OCI-LY7 (cell line): ENCODE measurements around the gene DRG1. TPM values are rescaled to one million over a fixed set of nuclear protein-coding genes. Genes with fewer than 3 reads are reported as not detected.

Experiments used
- BruUV-seq: library from RNA; stranded (reverse); fragments of 400-500 nt; replicated peaks from 2 replicates; lab custom pipeline; 2021; lab: Mats Ljungman, UMichigan
- CTCF ChIA-PET: fragments of 300-600 bp; sonication (Branson Sonifier 250); formaldehyde crosslinking; loops from one replicate; lab custom pipeline; 2022; ENCODE audit warnings: antibody characterized with exemption; ENCODE audit not compliant: unreplicated experiment; lab: Charles Lee
- POLR2A ChIA-PET: fragments of 300-600 bp; sonication (Branson Sonifier 250); formaldehyde crosslinking; loops from one replicate; lab custom pipeline; 2022; ENCODE audit warnings: antibody characterized with exemption; lab: Charles Lee
- DNase-seq: peaks from one replicate; pipeline ENCODE4 v3.0.0-alpha.2; 2015; ENCODE audit warnings: low spot score
- H2AFZ ChIP-seq: fragments of 200-600 bp; sonication (generic), shearing (Covaris generic); 2 replicates; pipeline ENCODE4 v1.6.1; 2014; ENCODE audit warnings: mild to moderate bottlenecking, antibody characterized with exemption, low read length, moderate library complexity
- H3K27ac ChIP-seq: fragments of 200-600 bp; sonication (generic); 2 replicates; pipeline ENCODE4 v1.5.1; 2014; ENCODE audit warnings: mixed run types, low read depth, mild to moderate bottlenecking, moderate library complexity, low read length, inconsistent platforms; ENCODE audit not compliant: poor library complexity, severe bottlenecking
- H3K36me3 ChIP-seq: fragments of 200-600 bp; sonication (generic); 2 replicates; pipeline ENCODE4 v1.6.1; 2014; ENCODE audit warnings: mild to moderate bottlenecking, antibody characterized with exemption, low read length, moderate library complexity, mixed read lengths; ENCODE audit not compliant: insufficient read depth
- H3K4me1 ChIP-seq: fragments of 200-600 bp; sonication (generic); 2 replicates; pipeline ENCODE4 v1.5.1; 2014; ENCODE audit warnings: mild to moderate bottlenecking, low read length; ENCODE audit not compliant: insufficient read depth, poor library complexity, severe bottlenecking
- H3K4me2 ChIP-seq: fragments of 200-600 bp; sonication (generic); 2 replicates; pipeline ENCODE4 v1.6.1; 2014; ENCODE audit warnings: mild to moderate bottlenecking, low read length
- H3K4me3 ChIP-seq: fragments of 200-600 bp; sonication (generic); 2 replicates; pipeline ENCODE4 v1.5.1; 2014; ENCODE audit warnings: mild to moderate bottlenecking, low read depth, low read length; ENCODE audit not compliant: poor library complexity, severe bottlenecking
- H3K79me2 ChIP-seq: fragments of 200-600 bp; sonication (generic); 2 replicates; pipeline ENCODE4 v1.6.1; 2016; ENCODE audit warnings: low read depth, mild to moderate bottlenecking, low read length, moderate library complexity, mixed read lengths; ENCODE audit not compliant: insufficient read depth
- H3K9me2 ChIP-seq: fragments of 200-600 bp; sonication (generic); 2 replicates; pipeline ENCODE4 v1.6.1; 2016; ENCODE audit warnings: mild to moderate bottlenecking, low read length, mixed read lengths; ENCODE audit not compliant: insufficient read depth
- H3K9me3 ChIP-seq: fragments of 200-600 bp; sonication (generic); 2 replicates; pipeline ENCODE4 v1.6.1; 2014; ENCODE audit warnings: mild to moderate bottlenecking, mixed run types, low read length, mixed read lengths
- H4K20me1 ChIP-seq: fragments of 200-600 bp; sonication (generic); 2 replicates; pipeline ENCODE4 v1.6.1; 2014; ENCODE audit warnings: mild to moderate bottlenecking, antibody characterized with exemption, low read length, moderate library complexity, mixed read lengths; ENCODE audit not compliant: insufficient read depth
- EZH2phosphoT487 ChIP-seq: fragments of 200-600 bp; sonication (generic); IDR thresholded peaks from 2 replicates; pipeline ENCODE4 v1.6.1; 2018; ENCODE audit warnings: low read depth, borderline replicate concordance, mild to moderate bottlenecking, mixed run types, antibody characterized with exemption, low read length, moderate library complexity, mixed read lengths
- intact Hi-C: fragments of 100-400 bp; cut with micrococcal nuclease; formaldehyde crosslinking; loops from one replicate; pipeline ENCODE4 v1.10.0; 2022; ENCODE audit not compliant: unreplicated experiment
- total RNA-seq, 2 experiments: library from RNA; depleted of rRNA in 1 of 2; stranded (reverse); fragments of >200 nt in 1 of 2; shearing (Covaris generic) in 1 of 2; gene quantifications; 2 replicates each; pipeline ENCODE4 v1.2.3, GENCODE V29; 2014 to 2022
- TF ChIP-seq, protein P1 (sequence below): fragments of 200-600 bp; sonication (generic); conservative IDR thresholded peaks from 2 replicates; pipeline ENCODE4 v1.5.1; 2014; ENCODE audit warnings: mild to moderate bottlenecking, antibody characterized with exemption, low read length, moderate library complexity, mixed read lengths

Gene DRG1
- total RNA-seq, 2 experiments from 2014 or later, result 59.4 to 87.0 TPM

DNA sequence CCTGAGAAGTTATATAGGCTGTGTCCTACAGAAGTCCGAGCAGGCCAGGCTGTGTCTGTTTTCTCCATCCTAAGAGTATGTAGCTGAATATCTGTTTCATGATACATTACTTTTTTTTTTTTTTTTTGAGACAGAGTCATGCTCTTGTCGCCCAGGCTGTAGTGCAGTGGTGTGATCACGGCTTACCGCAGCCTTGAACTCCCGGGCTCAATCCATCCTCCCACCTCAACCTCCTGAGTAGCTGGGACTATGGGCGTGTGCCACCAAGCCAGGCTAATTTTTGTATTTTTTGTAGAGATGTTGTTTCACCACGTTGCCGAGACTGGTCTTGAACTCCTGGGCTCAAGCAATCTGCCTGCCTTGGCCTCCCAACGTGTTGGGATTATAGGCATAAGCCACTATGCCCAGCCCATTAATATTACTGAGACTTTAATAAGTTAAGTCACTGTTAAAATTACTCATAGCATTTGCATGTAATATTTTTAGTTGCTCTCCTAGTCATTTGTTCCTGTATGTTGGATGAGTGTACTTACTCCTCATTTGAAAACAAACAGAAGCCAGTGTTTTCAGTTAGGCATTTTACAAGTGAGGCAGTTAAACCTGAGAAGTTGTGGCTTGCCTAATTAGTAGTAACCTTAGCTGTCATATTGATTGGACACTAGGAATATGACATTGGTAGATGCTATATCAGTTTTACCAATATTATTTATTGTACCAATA, 26.1 kb downstream of the DRG1 start:
- H3K4me1 ChIP-seq, result no peaks in the 10 kb centered on the region
- ChIA-PET CTCF (no interaction called here), POLR2A (no interaction called here)
- TF ChIP-seq, protein P1, sequence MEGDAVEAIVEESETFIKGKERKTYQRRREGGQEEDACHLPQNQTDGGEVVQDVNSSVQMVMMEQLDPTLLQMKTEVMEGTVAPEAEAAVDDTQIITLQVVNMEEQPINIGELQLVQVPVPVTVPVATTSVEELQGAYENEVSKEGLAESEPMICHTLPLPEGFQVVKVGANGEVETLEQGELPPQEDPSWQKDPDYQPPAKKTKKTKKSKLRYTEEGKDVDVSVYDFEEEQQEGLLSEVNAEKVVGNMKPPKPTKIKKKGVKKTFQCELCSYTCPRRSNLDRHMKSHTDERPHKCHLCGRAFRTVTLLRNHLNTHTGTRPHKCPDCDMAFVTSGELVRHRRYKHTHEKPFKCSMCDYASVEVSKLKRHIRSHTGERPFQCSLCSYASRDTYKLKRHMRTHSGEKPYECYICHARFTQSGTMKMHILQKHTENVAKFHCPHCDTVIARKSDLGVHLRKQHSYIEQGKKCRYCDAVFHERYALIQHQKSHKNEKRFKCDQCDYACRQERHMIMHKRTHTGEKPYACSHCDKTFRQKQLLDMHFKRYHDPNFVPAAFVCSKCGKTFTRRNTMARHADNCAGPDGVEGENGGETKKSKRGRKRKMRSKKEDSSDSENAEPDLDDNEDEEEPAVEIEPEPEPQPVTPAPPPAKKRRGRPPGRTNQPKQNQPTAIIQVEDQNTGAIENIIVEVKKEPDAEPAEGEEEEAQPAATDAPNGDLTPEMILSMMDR, result no peak
- TF ChIP-seq EZH2phosphoT487, result no peak
- peaks cover 100% of the 10 kb centered on the region for H3K36me3 ChIP-seq
- no peak overlapping the region for H3K4me2 ChIP-seq
- intact Hi-C loops, result no loop called here
- H3K79me2 ChIP-seq, result no peaks in the 10 kb centered on the region
- H4K20me1 ChIP-seq, result no peaks in the 10 kb centered on the region; the same call in 1 of the 2 replicates
- no peaks in the 10 kb centered on the region for H3K9me2 ChIP-seq
- no peak overlapping the region for H3K4me3 ChIP-seq
- H3K27ac ChIP-seq, result no peak overlapping the region
- BruUV-seq, result no TSS peak
- H3K9me3 ChIP-seq, result no peaks in the 10 kb centered on the region
- no peak overlapping the region for H2AFZ ChIP-seq
- DNase-seq, result no peak

DNA sequence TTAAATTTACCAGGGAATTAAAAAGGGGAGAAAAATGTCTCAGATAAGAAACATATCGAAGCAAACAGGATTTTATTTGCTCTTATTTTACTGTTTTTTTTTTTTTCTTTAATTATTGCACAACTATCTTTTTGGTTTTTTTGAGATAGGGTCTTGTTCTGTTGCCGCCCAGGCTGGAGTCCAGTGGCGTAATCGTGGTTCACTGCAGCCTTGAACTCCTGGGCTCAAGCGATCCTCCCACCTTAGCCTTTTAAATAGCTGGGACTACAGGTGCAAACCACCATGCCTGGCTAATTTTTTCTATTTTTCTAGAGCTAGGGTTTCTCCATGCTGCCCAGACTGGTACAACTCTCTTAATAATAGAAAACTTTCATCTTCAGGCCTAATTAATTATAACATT, 32.5 kb downstream of the DRG1 start:
- CTCF ChIA-PET, result no interaction called here
- intact Hi-C loops, result no loop called here
- Histone ChIP-seq H3K4me3 (no peak overlapping the region), H3K79me2 (no peaks in the 10 kb centered on the region), H3K36me3 (peaks cover 97% of the 10 kb centered on the region), H4K20me1 (no peaks in the 10 kb centered on the region), H2AFZ (no peak overlapping the region), H3K9me2 (no peaks in the 10 kb centered on the region), H3K27ac (no peak overlapping the region), H3K9me3 (no peaks in the 10 kb centered on the region), H3K4me2 (no peak overlapping the region), H3K4me1 (no peaks in the 10 kb centered on the region)
- TF ChIP-seq, protein P1, result no peak
- no peak for TF ChIP-seq EZH2phosphoT487
- DNase-seq, result no peak
- POLR2A ChIA-PET, result interaction anchor here (0.6 to 1.6 kb wide), 5 partner anchors 9 to 298 kb away, joined by 3 to 6 read pairs (median 5); no protein-coding TSS in a partner anchor
- BruUV-seq, result no TSS peak

DNA sequence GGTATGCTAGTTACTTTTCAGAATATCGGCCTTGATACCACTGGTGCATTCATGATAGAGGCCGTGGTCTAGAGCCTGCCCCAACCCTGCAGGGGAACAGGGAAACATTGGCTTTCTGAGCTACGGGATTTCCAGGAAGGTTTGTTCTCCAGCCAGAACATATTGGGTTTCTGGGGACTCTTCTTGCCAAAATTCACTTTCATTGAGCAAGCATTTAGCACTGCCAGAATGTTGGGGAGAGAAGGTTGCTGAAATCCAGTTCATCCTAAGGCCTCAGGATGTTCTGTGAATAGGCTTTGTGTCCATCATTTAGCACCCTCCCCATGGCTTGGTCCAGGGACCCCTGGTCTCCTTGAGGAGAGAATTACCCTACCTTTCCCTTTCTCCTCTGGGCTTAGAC, 36.7 kb downstream of the DRG1 start:
- peaks cover 98% of the 10 kb centered on the region for H3K36me3 ChIP-seq
- BruUV-seq, result no TSS peak

More for the DNA sequence above, 36.7 kb downstream of the DRG1 start:
- intact Hi-C loops, result no loop called here
- Histone ChIP-seq H2AFZ (no peak overlapping the region), H3K4me3 (no peak overlapping the region), H3K9me3 (no peaks in the 10 kb centered on the region), H3K4me1 (no peaks in the 10 kb centered on the region), H3K27ac (no peak overlapping the region), H4K20me1 (no peaks in the 10 kb centered on the region; the same call in 1 of the 2 replicates), H3K4me2 (no peak overlapping the region), H3K9me2 (no peaks in the 10 kb centered on the region), H3K79me2 (no peaks in the 10 kb centered on the region)
- no peak for DNase-seq
- POLR2A ChIA-PET, result interaction anchor here (0.5 to 0.7 kb wide), 2 partner anchors 16 to 25 kb away, joined by 3 read pairs; no protein-coding TSS in a partner anchor
- no peak for TF ChIP-seq EZH2phosphoT487
- TF ChIP-seq, protein P1, result no peak
- CTCF ChIA-PET, result no interaction called here
